ENCODE data around the gene HPCAL1.

Gene HPCAL1

GRCh38 chr2:10335046-10335840 lies 32.5 kb downstream of the HPCAL1 start:
- no peaks in the 10 kb centered on the region for H3K27me3 ChIP-seq (ENCODE audit: control insufficient read depth in 1 of 2, insufficient read depth in 2 of 2, low read length in 2 of 2)
- peaks cover 4 to 7% of the 10 kb centered on the region in 2 donors for H3K36me3 ChIP-seq (ENCODE audit: control insufficient read depth in 1 of 2, insufficient read depth in 2 of 2, low read length in 2 of 2)
- H3K9ac ChIP-seq (ENCODE audit: low read depth in 1 of 2, low read length in 2 of 2): no peak overlapping the region
- H3K9me3 ChIP-seq (ENCODE audit: control insufficient read depth in 1 of 2, low read length in 2 of 2): peaks cover 0 to 2% of the 10 kb centered on the region in 2 donors
- no peak overlapping the region for H3K27ac ChIP-seq (ENCODE audit: low read depth, low read length)
- H3K4me3 ChIP-seq (ENCODE audit: low read depth in 1 of 2, low read length in 2 of 2): no peak overlapping the region
- peaks cover 23 to 28% of the 10 kb centered on the region in 2 donors for H3K4me1 ChIP-seq (ENCODE audit: control insufficient read depth in 1 of 2, insufficient read depth in 2 of 2, low read length in 2 of 2)

- Histone ChIP-seq H3K9me3 (ENCODE audit: control insufficient read depth in 1 of 2, low read length in 2 of 2) (peaks cover 0 to 2% of the 10 kb centered on the region in 2 donors), H3K4me1 (ENCODE audit: control insufficient read depth in 1 of 2, insufficient read depth in 2 of 2, low read length in 2 of 2) (peaks cover 14 to 18% of the 10 kb centered on the region in 2 donors), H3K4me3 (ENCODE audit: low read depth in 1 of 2, low read length in 2 of 2) (no peak overlapping the region), H3K27me3 (ENCODE audit: control insufficient read depth in 1 of 2, insufficient read depth in 2 of 2, low read length in 2 of 2) (no peaks in the 10 kb centered on the region), H3K36me3 (ENCODE audit: control insufficient read depth in 1 of 2, insufficient read depth in 2 of 2, low read length in 2 of 2) (peaks cover 4 to 7% of the 10 kb centered on the region in 2 donors), H3K27ac (ENCODE audit: low read depth, low read length) (no peak overlapping the region), H3K9ac (ENCODE audit: low read depth in 1 of 2, low read length in 2 of 2) (no peak overlapping the region)
These were observed 33.6 kb downstream of the HPCAL1 start for GRCh38 chr2:10336283-10336682.

DNA sequence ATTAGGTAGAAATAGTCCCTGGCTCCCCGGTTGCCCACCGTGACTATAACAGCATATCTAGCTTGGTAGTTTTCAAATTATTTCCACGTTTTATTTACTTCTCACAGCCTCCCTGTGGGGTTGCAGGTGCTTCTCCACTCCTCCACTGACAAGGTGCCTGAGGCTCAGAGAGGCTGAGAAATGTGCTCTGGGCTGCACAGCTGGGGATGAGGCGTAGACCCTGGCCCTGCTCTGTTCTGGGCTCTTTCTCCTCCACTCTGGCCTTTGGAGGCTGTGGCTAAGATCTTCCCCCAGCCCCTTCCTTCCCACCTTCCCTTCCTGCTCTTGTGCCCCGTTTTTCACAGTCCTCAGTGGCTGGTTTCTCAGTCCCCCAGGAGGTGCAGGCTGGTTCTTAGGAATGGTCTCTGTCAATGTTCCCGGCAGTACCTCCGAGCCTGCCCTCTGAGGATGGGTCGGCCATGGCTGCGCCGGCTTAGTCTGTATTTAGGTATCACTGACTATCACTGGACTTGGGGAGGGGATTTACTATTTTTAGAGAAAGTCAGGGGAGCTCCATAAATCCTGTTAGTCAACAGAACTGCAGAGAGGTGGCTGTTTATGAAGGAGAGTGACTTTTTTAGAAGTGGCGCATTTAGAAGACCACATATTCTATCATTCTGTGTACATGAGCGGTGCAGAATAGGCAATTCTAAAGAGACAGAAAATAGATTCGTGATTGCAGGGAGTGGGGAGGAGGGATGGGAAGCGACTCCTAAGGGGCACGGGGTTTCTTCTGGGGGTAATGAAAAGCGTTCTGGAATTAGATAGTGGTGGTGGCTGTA lies 35.0 kb downstream of the HPCAL1 start:
- Histone ChIP-seq H3K27me3 (ENCODE audit: control insufficient read depth in 1 of 2, insufficient read depth in 2 of 2, low read length in 2 of 2) (no peaks in the 10 kb centered on the region), H3K4me3 (ENCODE audit: low read depth in 1 of 2, low read length in 2 of 2) (no peak overlapping the region), H3K9ac (ENCODE audit: low read depth in 1 of 2, low read length in 2 of 2) (no peak overlapping the region), H3K4me1 (ENCODE audit: control insufficient read depth in 1 of 2, insufficient read depth in 2 of 2, low read length in 2 of 2) (peaks cover under 1 to 4% of the 10 kb centered on the region in 2 donors), H3K9me3 (ENCODE audit: control insufficient read depth in 1 of 2, low read length in 2 of 2) (peaks cover 0 to 2% of the 10 kb centered on the region in 2 donors), H3K36me3 (ENCODE audit: control insufficient read depth in 1 of 2, insufficient read depth in 2 of 2, low read length in 2 of 2) (peaks cover 4 to 7% of the 10 kb centered on the region in 2 donors), H3K27ac (ENCODE audit: low read depth, low read length) (no peak overlapping the region)

DNA sequence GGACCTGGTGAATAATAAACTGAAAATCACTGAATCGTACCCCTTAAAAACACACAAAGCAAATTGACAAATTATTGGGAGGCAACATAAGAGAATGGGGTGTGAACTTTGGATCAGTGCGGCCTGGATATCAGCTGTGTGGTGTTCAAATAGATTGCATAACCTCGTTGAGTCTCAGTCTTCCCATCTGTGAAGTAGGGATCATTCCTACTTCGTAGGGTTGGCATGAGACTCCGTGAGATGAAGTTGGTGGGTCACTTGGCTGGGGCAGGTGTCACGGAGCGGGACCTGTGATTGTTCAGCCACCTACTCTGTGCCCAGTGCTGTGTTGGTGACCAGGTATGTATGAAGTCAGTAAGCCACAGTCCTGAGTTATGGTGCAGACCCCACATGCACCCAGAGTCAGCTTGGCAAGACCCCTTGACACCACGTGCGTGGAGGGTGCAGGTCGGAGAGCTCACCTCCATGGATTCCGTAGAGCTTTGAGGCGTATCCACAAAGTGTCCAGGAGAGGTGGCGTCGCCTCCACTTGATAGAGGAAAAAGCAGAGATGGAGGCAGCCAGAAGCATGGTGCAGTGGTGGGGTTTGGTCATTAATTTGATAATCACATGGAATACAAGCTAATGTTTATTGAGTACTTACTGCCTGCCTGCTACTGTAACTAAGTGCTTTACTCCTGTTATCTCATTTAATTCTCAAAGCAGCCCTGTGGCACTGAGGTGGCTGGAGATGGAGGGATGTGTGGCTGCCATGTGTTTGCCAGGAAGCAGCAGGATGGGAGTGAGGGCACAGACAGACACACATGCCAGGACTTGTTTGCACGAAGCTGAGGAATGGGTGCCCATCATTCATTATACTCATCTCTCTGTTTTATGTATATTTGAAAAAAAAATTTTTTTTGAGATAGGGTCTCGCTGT lies 35.8 kb downstream of the HPCAL1 start:
- Histone ChIP-seq H3K27ac (ENCODE audit: low read depth, low read length) (no peak overlapping the region), H3K36me3 (ENCODE audit: control insufficient read depth in 1 of 2, insufficient read depth in 2 of 2, low read length in 2 of 2) (peaks cover 4 to 7% of the 10 kb centered on the region in 2 donors), H3K9ac (ENCODE audit: low read depth in 1 of 2, low read length in 2 of 2) (no peak overlapping the region), H3K9me3 (ENCODE audit: control insufficient read depth in 1 of 2, low read length in 2 of 2) (peaks cover 0 to 2% of the 10 kb centered on the region in 2 donors), H3K4me3 (ENCODE audit: low read depth in 1 of 2, low read length in 2 of 2) (no peak overlapping the region), H3K27me3 (ENCODE audit: control insufficient read depth in 1 of 2, insufficient read depth in 2 of 2, low read length in 2 of 2) (no peaks in the 10 kb centered on the region), H3K4me1 (ENCODE audit: control insufficient read depth in 1 of 2, insufficient read depth in 2 of 2, low read length in 2 of 2) (no peaks in the 10 kb centered on the region)

GRCh38 chr2:10339647-10340592 lies 37.2 kb downstream of the HPCAL1 start:
- Histone ChIP-seq H3K27ac (ENCODE audit: low read depth, low read length) (no peak overlapping the region), H3K4me3 (ENCODE audit: low read depth in 1 of 2, low read length in 2 of 2) (no peak overlapping the region), H3K9me3 (ENCODE audit: control insufficient read depth in 1 of 2, low read length in 2 of 2) (peaks cover 0 to 2% of the 10 kb centered on the region in 2 donors), H3K36me3 (ENCODE audit: control insufficient read depth in 1 of 2, insufficient read depth in 2 of 2, low read length in 2 of 2) (peaks cover 4 to 7% of the 10 kb centered on the region in 2 donors), H3K9ac (ENCODE audit: low read depth in 1 of 2, low read length in 2 of 2) (no peak overlapping the region), H3K27me3 (ENCODE audit: control insufficient read depth in 1 of 2, insufficient read depth in 2 of 2, low read length in 2 of 2) (no peaks in the 10 kb centered on the region), H3K4me1 (ENCODE audit: control insufficient read depth in 1 of 2, insufficient read depth in 2 of 2, low read length in 2 of 2) (peaks cover 0 to 6% of the 10 kb centered on the region in 2 donors)

GRCh38 chr2:10340593-10340975 lies 37.9 kb downstream of the HPCAL1 start:
- Histone ChIP-seq H3K9me3 (ENCODE audit: control insufficient read depth in 1 of 2, low read length in 2 of 2) (no peaks in the 10 kb centered on the region), H3K27me3 (ENCODE audit: control insufficient read depth in 1 of 2, insufficient read depth in 2 of 2, low read length in 2 of 2) (no peaks in the 10 kb centered on the region), H3K9ac (ENCODE audit: low read depth in 1 of 2, low read length in 2 of 2) (no peak overlapping the region), H3K4me1 (ENCODE audit: control insufficient read depth in 1 of 2, insufficient read depth in 2 of 2, low read length in 2 of 2) (peaks cover 0 to 11% of the 10 kb centered on the region in 2 donors), H3K36me3 (ENCODE audit: control insufficient read depth in 1 of 2, insufficient read depth in 2 of 2, low read length in 2 of 2) (peaks cover 0 to under 1% of the 10 kb centered on the region in 2 donors), H3K27ac (ENCODE audit: low read depth, low read length) (no peak overlapping the region), H3K4me3 (ENCODE audit: low read depth in 1 of 2, low read length in 2 of 2) (no peak overlapping the region)

GRCh38 chr2:10341193-10341592 lies 38.5 kb downstream of the HPCAL1 start:
- Histone ChIP-seq H3K36me3 (ENCODE audit: control insufficient read depth in 1 of 2, insufficient read depth in 2 of 2, low read length in 2 of 2) (no peaks in the 10 kb centered on the region), H3K9ac (ENCODE audit: low read depth in 1 of 2, low read length in 2 of 2) (no peak overlapping the region), H3K4me1 (ENCODE audit: control insufficient read depth in 1 of 2, insufficient read depth in 2 of 2, low read length in 2 of 2) (peaks cover 5 to 17% of the 10 kb centered on the region in 2 donors), H3K9me3 (ENCODE audit: control insufficient read depth in 1 of 2, low read length in 2 of 2) (no peaks in the 10 kb centered on the region), H3K27ac (ENCODE audit: low read depth, low read length) (no peak overlapping the region), H3K27me3 (ENCODE audit: control insufficient read depth in 1 of 2, insufficient read depth in 2 of 2, low read length in 2 of 2) (no peaks in the 10 kb centered on the region), H3K4me3 (ENCODE audit: low read depth in 1 of 2, low read length in 2 of 2) (no peak overlapping the region)

GRCh38 chr2:10342245-10342951 lies 39.7 kb downstream of the HPCAL1 start:
- Histone ChIP-seq H3K9me3 (ENCODE audit: control insufficient read depth in 1 of 2, low read length in 2 of 2) (no peaks in the 10 kb centered on the region), H3K4me1 (ENCODE audit: control insufficient read depth in 1 of 2, insufficient read depth in 2 of 2, low read length in 2 of 2) (peaks cover 13 to 19% of the 10 kb centered on the region in 2 donors), H3K9ac (ENCODE audit: low read depth in 1 of 2, low read length in 2 of 2) (no peak overlapping the region), H3K27me3 (ENCODE audit: control insufficient read depth in 1 of 2, insufficient read depth in 2 of 2, low read length in 2 of 2) (no peaks in the 10 kb centered on the region), H3K27ac (ENCODE audit: low read depth, low read length) (no peak overlapping the region), H3K36me3 (ENCODE audit: control insufficient read depth in 1 of 2, insufficient read depth in 2 of 2, low read length in 2 of 2) (no peaks in the 10 kb centered on the region), H3K4me3 (ENCODE audit: low read depth in 1 of 2, low read length in 2 of 2) (no peak overlapping the region)
